Activated T-cell treated with anti-CD3 and anti-CD28 coated beads, Interleukin-2, amount 50 U/mL, for 72 hours (primary cell): ENCODE data around the gene CD3D. TPM values are rescaled to one million over a fixed set of nuclear protein-coding genes. Genes with fewer than 3 reads are reported as not detected.

Experiments
- ATAC-seq, 2 donors: fragments of 150-1000 bp; cut with Tn5 transposase; replicated peaks in 1 of 2; 2 replicates each; pipeline ENCODE4 v1.10.0; 2021; ENCODE audit warnings: moderate library complexity in 2 of 2, mild to moderate bottlenecking in 1 of 2
- DNase-seq, 2 donors: peaks; one replicate each; pipeline ENCODE4 v3.0.0; 2021 to 2022; ENCODE audit warnings: mixed read lengths in 1 of 2
- H3K27ac Mint-ChIP-seq: one replicate; pipeline ENCODE4 v1.8.0; 2022; ENCODE audit warnings: mild to moderate bottlenecking, moderate library complexity, mixed read lengths
- H3K27me3 Mint-ChIP-seq: one replicate; pipeline ENCODE4 v1.8.0; 2022; ENCODE audit warnings: low read depth, mixed read lengths
- H3K36me3 Mint-ChIP-seq, 2 donors: one replicate each; pipeline ENCODE4 v1.8.0; 2022; ENCODE audit warnings: mixed read lengths in 2 of 2, mild to moderate bottlenecking in 1 of 2; ENCODE audit not compliant: insufficient read depth in 2 of 2
- H3K4me1 Mint-ChIP-seq: one replicate; pipeline ENCODE4 v1.8.0; 2022; ENCODE audit warnings: low read depth, mixed read lengths
- H3K4me3 Mint-ChIP-seq, 2 donors: one replicate each; pipeline ENCODE4 v1.8.0; 2022; ENCODE audit warnings: mild to moderate bottlenecking in 2 of 2, mixed read lengths in 2 of 2, moderate library complexity in 2 of 2
- H3K9me3 Mint-ChIP-seq, 2 donors: one replicate each; pipeline ENCODE4 v1.8.0; 2022; ENCODE audit warnings: mixed read lengths in 2 of 2
- total RNA-seq, 2 donors: library from RNA; stranded (reverse); gene quantifications; one replicate each; pipeline ENCODE4 v1.2.3, GENCODE V29; 2022

CD3D gene
- total RNA-seq, result 100 to 1,000 TPM; 245 to 250 TPM

- peak; percentile 73 to 77 for DNase-seq
- H3K4me1 Mint-ChIP-seq, result peaks cover 85% of the 10 kb centered on the region
- peak within 1 kb of the TSS; percentile 99 for H3K27ac Mint-ChIP-seq
Observed at GRCh38 chr11:118342503-118343161, at the start of gene CD3D. Gene CD3D (minus strand): TSS chr11:118342705. CDS start chr11:118342607, 98 bp downstream.

DNA sequence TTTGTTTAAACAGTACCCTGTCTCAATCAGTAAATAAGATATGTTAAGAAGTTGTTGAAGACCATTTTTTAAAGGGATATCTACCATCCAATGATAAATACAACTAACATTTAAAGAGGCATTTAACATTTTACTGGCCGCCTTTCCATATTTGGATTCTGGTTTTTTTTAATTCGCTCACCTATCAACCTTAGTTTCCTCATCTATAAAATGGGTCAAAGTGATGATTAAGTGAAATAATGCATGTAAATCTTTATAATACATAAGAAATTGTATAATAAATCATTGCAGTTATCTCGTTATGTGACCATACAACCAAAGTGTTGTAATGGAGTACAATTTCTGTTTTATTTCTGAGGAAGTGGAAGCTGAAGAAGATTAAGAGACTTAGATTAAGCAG lies 41.2 kb upstream of the CD3D start:
- no peaks in the 10 kb centered on the region for H3K4me1 Mint-ChIP-seq
- no peaks in the 10 kb centered on the region for H3K27me3 Mint-ChIP-seq
- no peaks in the 10 kb centered on the region for H3K9me3 Mint-ChIP-seq
- DNase-seq, result no peak
- H3K27ac Mint-ChIP-seq, result no peak overlapping the region
- no peak for ATAC-seq
- peaks cover 12 to 46% of the 10 kb centered on the region in 2 donors for H3K36me3 Mint-ChIP-seq
- H3K4me3 Mint-ChIP-seq, result no peak overlapping the region

More at GRCh38 chr11:118342503-118343161, at the start of gene CD3D:
- ATAC-seq, result peak; percentile 65 to 68
- Mint-ChIP-seq H3K9me3 (no peaks in the 10 kb centered on the region), H3K36me3 (peaks cover 31 to 37% of the 10 kb centered on the region in 2 donors), H3K27me3 (no peaks in the 10 kb centered on the region), H3K4me3 (peak within 1 kb of the TSS; percentile 86 to 90)

- DNase-seq (no peak), ATAC-seq (no peak)
- H3K4me3 Mint-ChIP-seq, result no peak overlapping the region
- peaks cover 12 to 46% of the 10 kb centered on the region in 2 donors for H3K36me3 Mint-ChIP-seq
- H3K4me1 Mint-ChIP-seq, result no peaks in the 10 kb centered on the region
- no peaks in the 10 kb centered on the region for H3K27me3 Mint-ChIP-seq
- H3K27ac Mint-ChIP-seq, result no peak overlapping the region
- no peaks in the 10 kb centered on the region for H3K9me3 Mint-ChIP-seq
Observed at GRCh38 chr11:118382954-118383353, 40.4 kb upstream of the CD3D start.

- ATAC-seq (no peak), DNase-seq (no peak)
- peaks cover 7 to 33% of the 10 kb centered on the region in 2 donors for H3K36me3 Mint-ChIP-seq
- H3K9me3 Mint-ChIP-seq, result no peaks in the 10 kb centered on the region
- H3K27ac Mint-ChIP-seq, result no peak overlapping the region
- peaks cover 5% of the 10 kb centered on the region for H3K4me1 Mint-ChIP-seq
- no peaks in the 10 kb centered on the region for H3K27me3 Mint-ChIP-seq
- H3K4me3 Mint-ChIP-seq, result no peak overlapping the region
Observed at GRCh38 chr11:118380571-118380970, 38.1 kb upstream of the CD3D start.

- DNase-seq, result no peak
- H3K36me3 Mint-ChIP-seq, result peaks cover 5 to 31% of the 10 kb centered on the region in 2 donors
- peaks cover 7% of the 10 kb centered on the region for H3K4me1 Mint-ChIP-seq
- no peak for ATAC-seq
- H3K27me3 Mint-ChIP-seq, result no peaks in the 10 kb centered on the region
- H3K4me3 Mint-ChIP-seq, result no peak overlapping the region
- H3K27ac Mint-ChIP-seq, result peak overlapping the region; percentile 10
- H3K9me3 Mint-ChIP-seq, result no peaks in the 10 kb centered on the region
Observed at GRCh38 chr11:118379497-118379896, 37.0 kb upstream of the CD3D start.

- ATAC-seq, result no peak
- Mint-ChIP-seq H3K27ac (peak overlapping the region; percentile 96), H3K4me3 (no peak overlapping the region)
Observed at GRCh38 chr11:118375978-118376377, 33.5 kb upstream of the CD3D start.

DNA sequence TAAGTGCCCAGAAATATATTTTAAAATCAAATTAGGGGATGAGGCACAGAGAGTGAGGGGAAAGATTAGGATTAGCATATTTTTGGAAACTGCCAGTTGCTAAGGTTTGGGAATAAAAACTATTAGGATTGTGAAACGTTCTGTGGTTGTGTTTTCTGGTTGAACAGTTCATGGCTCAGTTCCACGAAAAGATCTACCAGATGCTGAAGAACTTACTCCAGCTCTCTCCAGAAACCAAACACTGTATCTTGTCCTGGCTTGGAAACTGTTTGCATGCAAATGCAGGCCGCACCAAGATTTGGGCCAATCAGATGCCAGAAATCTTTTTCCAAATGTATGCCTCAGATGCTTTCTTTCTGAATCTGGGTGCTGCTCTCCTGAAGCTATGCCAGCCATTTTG lies 32.2 kb upstream of the CD3D start:
- H3K4me3 Mint-ChIP-seq, result no peak overlapping the region
- H3K9me3 Mint-ChIP-seq, result no peaks in the 10 kb centered on the region
- H3K27me3 Mint-ChIP-seq, result no peaks in the 10 kb centered on the region
- peaks cover 7% of the 10 kb centered on the region for H3K4me1 Mint-ChIP-seq
- H3K36me3 Mint-ChIP-seq, result peaks cover 3 to 35% of the 10 kb centered on the region in 2 donors
- ATAC-seq (no peak), DNase-seq (no peak)
- H3K27ac Mint-ChIP-seq, result peak overlapping the region; percentile 96

More at GRCh38 chr11:118375978-118376377, 33.5 kb upstream of the CD3D start:
- DNase-seq, result no peak
- Mint-ChIP-seq H3K9me3 (no peaks in the 10 kb centered on the region), H3K4me1 (peaks cover 7% of the 10 kb centered on the region), H3K36me3 (peaks cover 3 to 36% of the 10 kb centered on the region in 2 donors), H3K27me3 (no peaks in the 10 kb centered on the region)

- Mint-ChIP-seq H3K4me1 (peaks cover 7% of the 10 kb centered on the region), H3K27ac (peak overlapping the region; percentile 10), H3K36me3 (peaks cover 3 to 41% of the 10 kb centered on the region in 2 donors)
Observed at GRCh38 chr11:118373871-118374270, 31.4 kb upstream of the CD3D start.

DNA sequence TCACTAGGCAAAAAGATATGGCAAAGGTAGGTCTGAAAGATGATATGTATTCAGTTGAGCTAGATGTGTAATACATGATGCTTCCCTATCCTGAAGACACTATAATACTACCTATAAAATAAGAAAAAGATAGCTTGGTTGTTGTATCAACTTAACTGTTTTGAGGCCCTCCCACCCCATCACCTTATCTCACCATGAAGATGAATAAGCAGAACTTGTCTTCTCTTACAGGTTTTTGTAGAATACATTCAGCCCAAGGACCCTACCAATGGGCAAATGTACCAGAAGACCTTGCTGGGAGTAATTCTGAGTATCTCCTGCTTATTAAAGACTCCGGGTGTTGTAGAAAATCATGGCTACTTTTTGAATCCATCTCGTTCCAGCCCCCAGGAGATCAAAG lies 30.8 kb upstream of the CD3D start:
- Mint-ChIP-seq H3K27me3 (no peaks in the 10 kb centered on the region), H3K36me3 (peaks cover 5 to 46% of the 10 kb centered on the region in 2 donors), H3K4me1 (peaks cover 7% of the 10 kb centered on the region), H3K27ac (peak overlapping the region; percentile 48), H3K4me3 (no peak overlapping the region), H3K9me3 (no peaks in the 10 kb centered on the region)
- ATAC-seq, result no peak
- DNase-seq, result no peak

More at GRCh38 chr11:118373871-118374270, 31.4 kb upstream of the CD3D start:
- ATAC-seq (no peak), DNase-seq (no peak)
- no peaks in the 10 kb centered on the region for H3K9me3 Mint-ChIP-seq
- H3K4me3 Mint-ChIP-seq, result no peak overlapping the region
- no peaks in the 10 kb centered on the region for H3K27me3 Mint-ChIP-seq

DNA sequence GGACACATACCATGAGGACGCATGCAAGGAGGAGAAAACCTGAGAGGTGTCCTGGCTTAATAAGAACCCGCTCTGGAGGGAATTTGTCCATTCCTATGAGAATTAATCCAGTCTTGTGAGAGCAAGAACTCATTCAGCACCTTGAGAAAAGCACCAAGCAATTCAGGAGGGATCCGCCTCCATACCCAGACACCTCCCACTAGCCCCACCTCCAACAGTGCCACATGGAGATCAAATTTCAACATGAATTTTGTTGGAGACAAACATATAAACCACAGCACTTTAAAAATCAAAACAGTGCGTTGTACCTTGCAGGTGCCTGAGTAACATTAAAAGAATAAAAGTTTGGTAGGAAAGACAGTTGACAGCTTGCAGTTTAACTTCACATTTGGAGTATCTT lies 28.3 kb upstream of the CD3D start:
- no peaks in the 10 kb centered on the region for H3K27me3 Mint-ChIP-seq
- no peak overlapping the region for H3K4me3 Mint-ChIP-seq
- no peak for DNase-seq
- ATAC-seq, result no peak
- H3K4me1 Mint-ChIP-seq, result peaks cover 5% of the 10 kb centered on the region
- no peaks in the 10 kb centered on the region for H3K9me3 Mint-ChIP-seq
- H3K27ac Mint-ChIP-seq, result no peak overlapping the region
- peaks cover 5 to 55% of the 10 kb centered on the region in 2 donors for H3K36me3 Mint-ChIP-seq

- no peaks in the 10 kb centered on the region for H3K9me3 Mint-ChIP-seq
- H3K4me1 Mint-ChIP-seq, result peaks cover 25% of the 10 kb centered on the region
- no peak for DNase-seq
- peaks cover 4 to 34% of the 10 kb centered on the region in 2 donors for H3K36me3 Mint-ChIP-seq
- no peak overlapping the region for H3K4me3 Mint-ChIP-seq
- H3K27ac Mint-ChIP-seq, result peak overlapping the region; percentile 77
- ATAC-seq, result no peak
- H3K27me3 Mint-ChIP-seq, result no peaks in the 10 kb centered on the region
Observed at GRCh38 chr11:118366287-118366686, 23.8 kb upstream of the CD3D start.

DNA sequence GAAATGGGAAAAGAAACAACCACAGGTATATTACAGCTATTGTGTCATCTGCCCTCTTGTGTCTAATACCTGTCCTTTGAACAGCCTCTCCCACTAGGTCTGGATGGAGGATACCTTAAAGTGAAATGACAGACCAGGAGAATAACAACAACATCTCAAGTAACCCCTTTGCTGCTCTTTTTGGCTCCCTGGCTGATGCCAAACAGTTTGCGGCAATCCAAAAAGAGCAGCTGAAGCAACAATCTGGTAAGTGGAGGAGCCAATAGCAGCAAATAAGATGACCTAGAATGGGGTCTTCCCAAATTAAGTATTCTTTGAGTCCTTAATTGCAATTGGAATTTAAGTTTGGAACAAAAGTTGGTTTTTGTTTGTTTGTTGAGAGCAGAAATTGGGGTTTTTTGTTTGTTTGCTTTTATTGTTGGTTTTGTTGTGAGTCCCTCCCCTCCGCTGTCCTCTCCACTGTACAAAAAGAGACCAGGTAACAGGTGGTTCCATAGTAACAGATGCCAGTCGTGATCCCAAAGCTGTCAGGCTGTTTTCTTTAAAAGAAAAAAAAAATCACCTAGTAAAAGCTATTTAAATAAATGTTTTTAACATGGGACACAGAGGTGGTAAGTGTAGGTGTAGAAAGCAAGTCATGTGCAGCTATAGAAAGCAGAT lies 22.6 kb upstream of the CD3D start:
- no peak for DNase-seq
- Mint-ChIP-seq H3K27ac (peak overlapping the region; percentile 79), H3K4me1 (peaks cover 37% of the 10 kb centered on the region), H3K4me3 (no peak overlapping the region), H3K36me3 (peaks cover 4 to 29% of the 10 kb centered on the region in 2 donors), H3K27me3 (no peaks in the 10 kb centered on the region), H3K9me3 (no peaks in the 10 kb centered on the region)
- no peak for ATAC-seq

- H3K27me3 Mint-ChIP-seq, result no peaks in the 10 kb centered on the region
- ATAC-seq (peak; percentile 98), DNase-seq (peak; percentile 97 to 98)
- peak within 1 kb of the TSS; percentile 93 to 95 for H3K4me3 Mint-ChIP-seq
- peaks cover 54% of the 10 kb centered on the region for H3K4me1 Mint-ChIP-seq
- no peaks in the 10 kb centered on the region for H3K9me3 Mint-ChIP-seq
- H3K36me3 Mint-ChIP-seq, result peaks cover 3 to 5% of the 10 kb centered on the region in 2 donors
- peak within 1 kb of the TSS; percentile 95 for H3K27ac Mint-ChIP-seq
Observed at GRCh38 chr11:118359295-118359958, 16.9 kb upstream of the CD3D start, which contains the start of gene UBE4A. Gene UBE4A (plus strand): TSS chr11:118359600. CDS start chr11:118365081, 5,481 bp downstream.
